Measurements from ENCODE around the gene GPS1. TPM values are rescaled to one million over a fixed set of nuclear protein-coding genes. Genes with fewer than 3 reads are reported as not detected.

The GPS1 gene
- total RNA-seq, 1 donor from 2014 or later = 102 TPM

DNA sequence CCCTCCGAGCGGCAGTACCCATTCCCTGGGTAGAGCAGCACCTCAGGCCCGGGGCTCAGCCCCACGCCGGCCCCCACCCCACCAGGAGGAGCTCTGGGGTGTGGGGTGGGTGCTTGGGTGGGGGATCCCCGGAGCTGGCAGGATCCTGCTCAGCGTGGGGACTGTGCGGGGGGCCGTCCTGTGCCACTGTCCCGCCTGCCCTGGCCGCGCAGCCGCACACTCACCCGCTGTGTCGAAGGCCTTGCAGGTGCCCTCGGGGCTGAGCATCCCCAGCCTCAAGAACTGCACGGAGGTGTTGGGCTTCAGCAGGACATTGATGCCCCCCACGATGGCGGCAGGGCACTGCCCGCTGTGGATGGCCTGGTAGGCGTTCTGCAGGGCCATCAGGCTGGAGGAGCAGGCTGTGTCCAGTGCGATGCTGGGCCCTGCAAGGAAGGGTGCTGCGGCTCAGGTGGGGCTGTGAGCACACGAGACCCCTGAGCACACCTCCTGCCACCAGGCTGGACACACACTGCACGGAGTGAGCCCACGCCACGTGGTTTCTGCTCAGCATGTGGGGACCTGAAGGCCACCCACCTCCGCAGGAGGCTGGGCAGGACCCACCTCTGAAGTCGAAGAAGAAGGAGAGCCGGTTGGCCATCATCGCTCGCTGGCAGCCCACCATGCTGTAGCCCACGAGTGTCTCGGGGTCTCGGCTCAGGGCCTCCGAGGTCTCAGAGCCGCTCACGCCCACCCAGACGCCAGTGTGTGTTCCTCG is 41.5 kb downstream of the GPS1 start:
- no peak overlapping the region for H3K4me3 Mint-ChIP-seq (ENCODE audit: unreplicated experiment)
- FAIRE-seq = no peak
- H3K27me3 Mint-ChIP-seq (ENCODE audit: low read depth, unreplicated experiment) = no peaks in the 10 kb centered on the region
- no peaks in the 10 kb centered on the region for H3K9me3 Mint-ChIP-seq (ENCODE audit: unreplicated experiment)
- H3K4me1 Mint-ChIP-seq (ENCODE audit: low read depth, unreplicated experiment) = no peaks in the 10 kb centered on the region
- no peak for DNase-seq (ENCODE audit: low read depth)
- Histone ChIP-seq H3K4me2 (ENCODE audit: low read length) (no peak overlapping the region), H2AFZ (ENCODE audit: low read depth, low read length) (no peak overlapping the region), H3K36me3 (ENCODE audit: insufficient read depth, low read length) (peaks cover 14% of the 10 kb centered on the region), H3K9ac (ENCODE audit: low read length) (no peak overlapping the region), H3K4me1 (ENCODE audit: insufficient read depth, low read length) (peaks cover 16% of the 10 kb centered on the region), H3K27ac (ENCODE audit: low read depth, low read length) (no peak overlapping the region), H3K4me3 (ENCODE audit: insufficient read depth, low read depth, low read length) (no peak overlapping the region), H3K79me2 (ENCODE audit: insufficient read depth, low read length) (peaks cover 62% of the 10 kb centered on the region), H4K20me1 (ENCODE audit: insufficient read depth, low read length) (peaks cover 77% of the 10 kb centered on the region), H3K27me3 (ENCODE audit: insufficient read depth, low read length) (no peaks in the 10 kb centered on the region), H3K9me3 (ENCODE audit: insufficient read depth, low read depth, low read length) (no peaks in the 10 kb centered on the region)
- no peak overlapping the region for H3K27ac Mint-ChIP-seq (ENCODE audit: unreplicated experiment)
- H3K36me3 Mint-ChIP-seq (ENCODE audit: low read depth, unreplicated experiment) = no peaks in the 10 kb centered on the region
- TF ChIP-seq EZH2 (IDR thresholded peaks at IDR 0.05; ENCODE audit: insufficient read depth, low read length) = no peak
- TF ChIP-seq, protein P1, sequence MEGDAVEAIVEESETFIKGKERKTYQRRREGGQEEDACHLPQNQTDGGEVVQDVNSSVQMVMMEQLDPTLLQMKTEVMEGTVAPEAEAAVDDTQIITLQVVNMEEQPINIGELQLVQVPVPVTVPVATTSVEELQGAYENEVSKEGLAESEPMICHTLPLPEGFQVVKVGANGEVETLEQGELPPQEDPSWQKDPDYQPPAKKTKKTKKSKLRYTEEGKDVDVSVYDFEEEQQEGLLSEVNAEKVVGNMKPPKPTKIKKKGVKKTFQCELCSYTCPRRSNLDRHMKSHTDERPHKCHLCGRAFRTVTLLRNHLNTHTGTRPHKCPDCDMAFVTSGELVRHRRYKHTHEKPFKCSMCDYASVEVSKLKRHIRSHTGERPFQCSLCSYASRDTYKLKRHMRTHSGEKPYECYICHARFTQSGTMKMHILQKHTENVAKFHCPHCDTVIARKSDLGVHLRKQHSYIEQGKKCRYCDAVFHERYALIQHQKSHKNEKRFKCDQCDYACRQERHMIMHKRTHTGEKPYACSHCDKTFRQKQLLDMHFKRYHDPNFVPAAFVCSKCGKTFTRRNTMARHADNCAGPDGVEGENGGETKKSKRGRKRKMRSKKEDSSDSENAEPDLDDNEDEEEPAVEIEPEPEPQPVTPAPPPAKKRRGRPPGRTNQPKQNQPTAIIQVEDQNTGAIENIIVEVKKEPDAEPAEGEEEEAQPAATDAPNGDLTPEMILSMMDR (IDR thresholded peaks at IDR 0.05; ENCODE audit: insufficient read depth, low read depth, low read length) = no peak

DNA sequence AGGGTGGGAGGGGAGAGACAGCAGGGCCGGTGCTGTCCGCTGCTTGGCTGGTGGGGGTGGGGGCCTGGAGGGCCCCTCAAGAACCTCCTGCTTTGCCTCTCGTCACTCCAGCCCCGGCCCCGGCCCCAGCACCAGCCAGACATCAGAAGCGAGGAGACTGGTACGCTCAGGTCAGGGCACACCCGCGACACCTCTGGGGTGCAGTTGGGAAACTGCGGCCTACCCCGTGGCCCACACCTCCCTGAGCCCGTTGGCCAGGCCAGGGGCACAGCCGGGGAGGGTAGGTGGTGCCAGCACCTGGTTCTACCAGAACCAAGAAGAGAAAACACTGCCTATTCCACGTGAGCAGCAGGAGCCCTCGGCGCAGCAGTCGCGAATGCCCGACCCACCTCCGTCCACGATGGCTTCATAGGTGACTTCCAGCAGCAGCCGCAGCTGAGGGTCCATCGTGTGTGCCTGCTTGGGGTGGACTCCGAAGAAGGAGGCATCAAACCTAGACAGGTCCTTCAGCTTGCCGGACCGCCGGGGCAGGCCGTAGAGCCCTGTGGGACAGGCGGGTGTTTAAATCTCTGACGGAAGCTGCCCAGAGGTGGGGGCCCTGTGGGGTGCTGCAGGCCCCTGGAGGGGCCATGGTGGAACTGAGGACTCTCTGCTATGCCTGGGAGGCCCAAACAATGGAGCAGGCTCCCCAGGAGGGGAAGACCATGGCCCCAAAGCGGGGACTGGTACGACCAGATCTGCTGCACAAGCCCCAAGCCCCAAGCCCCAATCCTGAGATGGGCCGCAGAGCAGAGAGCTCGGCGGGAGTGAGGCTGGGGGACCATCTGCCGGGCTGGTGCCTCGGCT is 43.5 kb downstream of the GPS1 start:
- Histone ChIP-seq H3K4me2 (ENCODE audit: low read length) (peak overlapping the region; percentile 99), H2AFZ (ENCODE audit: low read depth, low read length) (no peak overlapping the region), H3K27ac (ENCODE audit: low read depth, low read length) (no peak overlapping the region), H3K9me3 (ENCODE audit: insufficient read depth, low read depth, low read length) (no peaks in the 10 kb centered on the region), H3K9ac (ENCODE audit: low read length) (no peak overlapping the region), H3K27me3 (ENCODE audit: insufficient read depth, low read length) (no peaks in the 10 kb centered on the region), H3K4me1 (ENCODE audit: insufficient read depth, low read length) (peaks cover 28% of the 10 kb centered on the region), H3K4me3 (ENCODE audit: insufficient read depth, low read depth, low read length) (no peak overlapping the region), H4K20me1 (ENCODE audit: insufficient read depth, low read length) (peaks cover 59% of the 10 kb centered on the region), H3K36me3 (ENCODE audit: insufficient read depth, low read length) (peaks cover 8% of the 10 kb centered on the region), H3K79me2 (ENCODE audit: insufficient read depth, low read length) (peaks cover 56% of the 10 kb centered on the region)
- no peaks in the 10 kb centered on the region for H3K36me3 Mint-ChIP-seq (ENCODE audit: low read depth, unreplicated experiment)
- DNase-seq (ENCODE audit: low read depth) = no peak
- TF ChIP-seq EZH2 (IDR thresholded peaks at IDR 0.05; ENCODE audit: insufficient read depth, low read length) = no peak
- TF ChIP-seq, protein P1 (IDR thresholded peaks at IDR 0.05; ENCODE audit: insufficient read depth, low read depth, low read length) = no peak
- FAIRE-seq = no peak
- H3K27ac Mint-ChIP-seq (ENCODE audit: unreplicated experiment) = no peak overlapping the region
- no peaks in the 10 kb centered on the region for H3K9me3 Mint-ChIP-seq (ENCODE audit: unreplicated experiment)
- H3K27me3 Mint-ChIP-seq (ENCODE audit: low read depth, unreplicated experiment) = no peaks in the 10 kb centered on the region
- no peak overlapping the region for H3K4me3 Mint-ChIP-seq (ENCODE audit: unreplicated experiment)
- peaks cover 4% of the 10 kb centered on the region for H3K4me1 Mint-ChIP-seq (ENCODE audit: low read depth, unreplicated experiment)
